Erythroblast (primary cell): Measurements from ENCODE around the gene ABCA1.

Experiments used
- GATA1 ChIP-seq: IDR thresholded peaks from 2 replicates; pipeline ENCODE4 v1.6.1; 2011; ENCODE audit warnings: low read depth, mild to moderate bottlenecking, control low read depth, low read length, moderate library complexity
- POLR2A ChIP-seq: IDR thresholded peaks from 2 replicates; pipeline ENCODE4 v1.6.1; 2011; ENCODE audit warnings: mild to moderate bottlenecking, low read length

- TF ChIP-seq POLR2A (no peak), GATA1 (no peak)
Measured at GRCh38 chr9:104876587-104876986, 51.4 kb downstream of the ABCA1 start.
